GF-D8 (cell line): ENCODE measurements around the gene PARD3.

Experiments used
- DNase-seq: peaks from one replicate; lab custom pipeline; 2025; lab: John Stamatoyannopoulos, UW

PARD3 gene

DNA sequence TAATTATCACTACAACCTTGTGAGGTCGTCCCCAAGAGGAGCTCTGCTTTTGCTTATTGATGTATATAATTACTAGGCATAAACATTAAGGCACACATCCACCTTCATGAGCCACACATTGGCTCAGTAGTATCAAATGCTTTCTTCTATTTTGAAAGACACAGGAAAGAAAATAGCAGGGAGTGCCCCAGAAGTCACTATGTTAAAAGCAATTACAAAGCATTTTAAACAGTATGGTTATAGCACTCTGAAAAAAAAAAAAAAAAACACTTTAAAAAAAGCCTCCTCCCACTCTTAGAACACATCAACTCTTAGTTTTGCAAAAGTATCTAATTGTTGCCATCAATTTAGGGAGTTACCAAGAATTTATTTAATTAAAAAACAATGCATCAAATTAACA lies 474.2 kb downstream of the PARD3 start:
- DNase-seq = no peak

- no peak for DNase-seq
These were observed 475.1 kb downstream of the PARD3 start for GRCh38 chr10:34339816-34340553.

- no peak for DNase-seq
These were observed 477.2 kb downstream of the PARD3 start for GRCh38 chr10:34337917-34338316.

DNA sequence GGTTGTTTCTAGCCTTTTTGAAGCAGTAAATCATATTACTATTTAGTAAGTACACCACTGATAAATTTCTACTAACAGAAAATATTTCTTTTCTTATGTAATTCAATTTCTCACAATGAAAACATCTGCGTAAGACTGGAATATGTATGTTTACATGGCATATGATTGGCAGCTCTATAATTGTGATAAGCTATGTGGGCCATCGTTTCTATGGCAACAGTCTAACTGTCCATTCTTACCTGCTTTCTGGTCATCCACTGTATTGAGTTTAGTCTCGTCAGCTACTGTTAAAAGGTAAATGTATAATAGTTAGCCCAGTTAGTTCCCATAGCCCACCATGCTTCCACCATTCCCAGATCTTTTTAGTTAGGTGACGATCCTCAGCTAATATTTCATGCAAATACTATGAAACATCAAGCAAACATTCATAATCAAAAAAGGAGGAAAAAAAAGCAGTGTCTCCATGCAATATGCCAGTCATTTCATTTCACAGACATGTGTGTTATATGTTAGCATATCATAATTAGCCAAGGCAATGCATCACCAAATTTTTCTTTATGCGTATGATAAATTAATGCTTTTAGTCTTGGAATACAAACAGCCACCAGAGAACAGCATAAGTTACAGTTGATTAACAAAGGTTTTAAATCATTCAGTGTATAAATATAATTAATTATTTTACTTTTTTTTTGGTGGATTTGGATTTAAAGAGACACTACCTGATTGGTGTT lies 479.0 kb downstream of the PARD3 start:
- no peak for DNase-seq

GRCh38 chr10:34334908-34335307 lies 480.2 kb downstream of the PARD3 start:
- no peak for DNase-seq

DNA sequence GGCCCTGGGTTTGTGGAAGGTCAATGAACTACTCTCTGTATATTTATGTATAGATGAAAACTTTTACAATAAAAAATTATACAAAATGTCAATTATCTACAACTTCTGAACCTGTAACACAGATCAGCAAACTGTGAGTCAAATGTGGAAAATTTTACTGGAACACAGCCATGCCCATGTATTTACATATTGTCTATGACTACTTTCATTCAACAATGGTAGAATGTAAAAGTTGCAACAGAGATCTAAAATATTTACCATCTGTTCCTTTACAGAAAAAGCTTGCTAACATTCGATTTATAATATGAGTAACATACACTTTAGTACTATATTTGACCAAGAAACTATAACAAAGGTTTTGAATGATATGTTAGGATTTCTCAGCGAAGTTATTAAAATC lies 481.6 kb downstream of the PARD3 start:
- no peak for DNase-seq

GRCh38 chr10:34327184-34327583 lies 487.9 kb downstream of the PARD3 start:
- DNase-seq = no peak

DNA sequence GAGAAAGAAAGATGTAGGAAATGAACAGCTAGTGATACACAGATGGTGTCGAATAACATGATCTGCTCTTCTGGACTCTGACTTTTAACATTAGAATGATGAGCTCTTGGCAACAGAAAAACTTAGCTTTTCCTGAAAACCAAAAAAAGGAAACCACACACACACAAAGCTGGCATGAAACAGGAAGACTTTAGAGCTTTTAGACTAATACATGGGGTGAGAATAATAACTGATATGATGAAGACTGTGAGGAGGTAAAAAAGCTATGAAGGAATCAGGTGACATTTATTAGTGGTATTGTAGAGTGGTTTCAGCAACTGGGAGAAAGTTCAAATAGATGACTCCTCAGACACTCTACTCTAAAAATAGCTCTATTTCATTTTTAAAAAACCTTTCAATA lies 491.9 kb downstream of the PARD3 start:
- DNase-seq = no peak

GRCh38 chr10:34320265-34320664 lies 494.8 kb downstream of the PARD3 start:
- no peak for DNase-seq

DNA sequence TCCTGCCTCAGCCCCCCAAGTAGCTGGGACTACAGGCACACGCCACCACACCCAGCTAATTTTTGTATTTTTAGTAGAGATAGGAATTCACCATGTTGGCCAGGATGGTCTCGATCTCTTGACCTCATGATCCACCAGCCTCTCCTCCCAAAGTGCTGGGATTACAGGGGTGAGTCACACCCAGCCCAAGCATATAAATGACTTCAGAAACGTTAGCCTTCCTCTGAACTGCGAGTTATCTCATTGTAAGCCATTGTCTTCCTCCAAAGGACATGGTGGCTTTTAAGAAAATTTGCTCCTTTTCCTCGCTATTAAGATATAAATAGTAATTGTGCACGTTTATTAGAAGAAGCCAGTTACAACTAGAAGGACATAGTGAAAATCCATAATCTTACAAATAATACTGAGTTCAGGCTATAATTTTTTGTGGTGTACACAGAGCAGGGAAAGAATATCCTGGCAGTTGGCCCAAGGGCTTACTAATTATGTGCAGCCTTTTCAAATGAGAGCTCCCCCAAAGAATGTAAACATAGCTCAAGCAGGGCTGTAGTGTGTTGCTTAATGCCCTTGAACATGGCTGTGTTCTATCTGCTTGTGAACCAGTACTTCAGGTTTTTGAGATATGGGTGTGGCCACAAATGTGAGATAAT lies 495.8 kb downstream of the PARD3 start:
- no peak for DNase-seq

DNA sequence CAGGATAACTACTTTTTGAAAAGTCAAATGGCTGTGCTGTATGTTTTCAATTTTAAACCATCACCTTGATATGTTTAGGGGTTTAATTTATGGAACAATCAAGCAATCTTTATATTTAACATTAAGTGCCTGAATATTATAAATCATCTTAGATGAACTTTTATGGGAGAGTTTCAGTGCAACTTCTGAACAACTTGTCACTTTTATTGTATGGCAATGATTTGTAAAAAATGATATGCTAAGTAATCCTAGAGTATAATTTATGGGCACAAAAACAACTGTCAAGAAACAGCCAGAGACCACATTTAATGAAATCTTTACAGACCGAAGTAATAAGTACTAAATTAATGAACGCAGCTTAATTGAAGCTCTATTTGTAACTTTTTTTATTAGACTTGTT lies 498.9 kb downstream of the PARD3 start:
- no peak for DNase-seq

- DNase-seq = no peak
These were observed 500.6 kb downstream of the PARD3 start for GRCh38 chr10:34314457-34314856.

DNA sequence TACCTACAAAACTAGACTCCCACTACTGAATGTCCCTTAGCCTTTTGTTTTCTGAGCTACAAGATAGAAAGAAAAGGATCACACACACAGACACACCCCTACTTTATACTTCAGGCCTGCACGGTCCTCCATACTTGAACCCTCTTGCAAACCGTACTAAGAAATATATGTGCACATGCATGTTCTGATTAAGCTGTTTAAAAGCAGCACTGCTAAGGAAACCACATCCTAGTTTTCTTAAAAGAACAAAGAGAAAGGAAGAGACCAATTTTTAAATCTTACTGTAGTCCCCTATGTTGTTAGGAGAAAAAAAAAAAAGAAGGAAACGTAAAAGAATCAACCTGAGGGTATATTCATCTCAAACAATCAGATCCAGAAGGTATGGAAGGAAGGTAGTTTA lies 501.2 kb downstream of the PARD3 start:
- no peak for DNase-seq

GRCh38 chr10:34313353-34313752 lies 501.7 kb downstream of the PARD3 start:
- no peak for DNase-seq

DNA sequence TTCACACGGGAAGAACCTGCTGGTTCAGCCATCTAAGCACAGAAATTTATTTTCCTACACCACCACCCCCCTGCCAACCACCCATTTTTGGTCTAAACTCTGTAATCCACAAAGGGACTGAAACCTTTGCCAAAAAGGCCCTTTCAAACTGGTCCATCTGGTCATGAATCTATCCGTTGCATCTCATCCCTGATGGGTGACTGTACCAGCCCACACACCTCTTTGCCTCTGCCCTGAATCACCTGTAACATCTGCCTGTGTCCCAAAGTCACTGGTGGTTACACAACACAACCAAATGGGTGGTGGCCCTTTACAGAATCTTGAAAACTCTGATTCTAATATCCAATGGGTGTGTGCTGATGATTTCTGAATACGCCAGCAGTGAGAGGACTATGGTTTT lies 503.4 kb downstream of the PARD3 start:
- no peak for DNase-seq

DNA sequence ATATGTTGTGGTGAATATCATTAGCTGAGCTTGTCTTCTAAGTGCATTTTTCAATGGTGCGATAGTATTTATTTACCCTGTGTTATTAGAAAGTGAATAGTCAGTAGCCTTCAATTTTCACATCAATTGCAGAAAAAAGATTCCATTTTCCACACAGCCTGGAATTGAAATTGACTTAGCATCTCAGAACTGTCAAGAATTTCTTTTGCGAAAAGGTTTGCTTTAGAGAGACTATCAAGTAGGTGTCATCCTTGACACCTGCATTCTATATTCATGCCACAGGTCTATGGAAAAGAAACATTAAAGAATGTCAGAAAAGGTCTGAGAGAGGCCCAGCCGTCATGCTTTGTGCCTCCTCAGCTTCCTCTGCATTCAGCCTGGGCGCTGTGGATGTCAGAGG lies 504.9 kb downstream of the PARD3 start:
- DNase-seq = no peak

DNA sequence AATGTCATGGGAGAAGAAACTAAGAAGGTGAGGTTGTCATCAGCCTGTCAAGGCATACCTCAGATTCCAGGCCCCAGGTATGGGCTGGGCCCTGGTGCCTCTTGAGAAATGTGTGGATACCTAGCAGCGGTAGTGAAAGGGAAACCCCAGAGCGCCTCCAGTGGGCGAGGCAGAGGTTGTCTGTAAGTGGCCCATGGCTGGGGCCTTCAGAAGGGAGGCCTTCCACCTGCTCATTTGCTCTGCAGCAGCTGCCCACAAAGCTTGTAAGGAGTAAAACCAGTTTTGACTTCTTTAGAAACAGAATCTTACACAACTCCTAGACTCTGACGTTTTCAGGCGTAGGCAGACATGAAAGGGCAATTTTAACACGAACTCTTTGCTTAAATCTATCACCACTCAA lies 509.9 kb downstream of the PARD3 start:
- DNase-seq = no peak

DNA sequence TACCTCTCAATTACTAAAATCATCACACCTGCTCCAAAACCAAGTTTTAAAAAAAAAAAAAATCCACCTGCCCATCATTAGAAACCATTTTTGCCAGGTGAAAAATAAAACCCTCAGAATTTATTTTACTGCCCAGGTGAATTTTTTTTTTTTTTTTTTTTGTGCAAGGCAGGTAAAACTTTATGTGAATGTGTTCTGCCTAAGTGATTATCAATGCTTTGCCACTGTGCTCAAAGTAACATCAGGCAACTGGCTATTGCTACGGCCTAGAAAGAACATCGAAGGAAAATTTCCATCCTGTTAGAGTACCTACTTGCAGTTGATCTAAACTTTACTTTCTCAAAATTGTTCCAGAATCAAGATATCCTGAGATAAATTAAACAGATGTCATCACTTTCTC lies 512.1 kb downstream of the PARD3 start:
- no peak for DNase-seq

DNA sequence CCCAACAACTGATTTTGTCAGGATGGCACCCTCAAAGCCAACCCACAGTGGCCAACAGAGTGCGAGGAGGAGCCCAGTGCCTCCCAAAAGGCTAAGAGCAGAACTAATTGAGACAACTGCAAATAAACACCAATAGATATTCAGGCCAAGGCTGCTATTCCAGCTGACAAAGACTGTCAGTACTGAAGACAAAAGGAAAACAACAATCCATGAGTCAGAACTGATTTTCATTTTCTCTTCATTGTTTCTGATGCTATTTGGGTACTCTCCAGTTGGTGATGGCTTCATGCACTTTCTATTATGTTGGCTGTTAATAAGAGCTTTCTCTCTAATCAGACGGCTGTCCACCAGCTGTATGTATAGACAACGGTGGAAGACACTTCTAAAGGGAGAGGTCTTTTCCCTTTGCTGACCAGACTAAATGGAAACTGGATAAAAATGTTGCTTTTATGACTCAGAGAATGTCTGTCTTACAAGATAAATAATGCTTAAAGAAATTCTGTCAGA lies 515.9 kb downstream of the PARD3 start:
- DNase-seq = no peak

GRCh38 chr10:34298346-34298818 lies 516.7 kb downstream of the PARD3 start:
- DNase-seq = no peak

GRCh38 chr10:34297541-34298345 lies 517.4 kb downstream of the PARD3 start:
- DNase-seq = no peak

DNA sequence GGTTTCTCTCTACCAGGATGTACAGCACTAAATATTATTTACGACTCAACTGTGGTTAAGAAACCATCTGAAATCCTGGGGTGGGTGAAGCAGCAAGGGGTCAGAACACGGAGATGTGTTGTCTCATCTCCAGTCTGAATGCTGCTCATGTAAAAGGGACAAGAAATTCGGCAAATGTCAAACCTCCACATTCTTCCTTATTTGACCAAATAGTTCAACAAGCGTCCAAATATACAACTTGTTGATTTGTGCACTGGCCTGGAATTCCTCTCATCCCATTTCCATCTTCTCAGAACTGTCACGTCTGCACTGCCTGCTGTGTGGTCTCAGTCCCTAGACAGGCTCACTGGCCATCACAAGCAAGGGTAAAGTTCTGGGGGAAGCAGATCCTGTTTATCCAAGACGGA lies 520.0 kb downstream of the PARD3 start:
- DNase-seq = no peak
